H9 (cell line): Measurements from ENCODE around the gene GLIS2. TPM values are rescaled to one million over a fixed set of nuclear protein-coding genes. Genes with fewer than 3 reads are reported as not detected.

Source experiments
- DNase-seq: peaks from one replicate; pipeline ENCODE4 v3.0.0-alpha.2; 2017
- H2AFZ ChIP-seq: one replicate; pipeline ENCODE4 v1.6.1; 2013; ENCODE audit warnings: mild to moderate bottlenecking, low read length, control low read depth, moderate library complexity
- H2AK5ac ChIP-seq: 2 replicates; pipeline ENCODE4 v1.6.1; 2013; ENCODE audit warnings: low read length, control low read depth, mixed read lengths; ENCODE audit not compliant: insufficient read length
- H2BK120ac ChIP-seq: one replicate; pipeline ENCODE4 v1.6.1; 2013; ENCODE audit warnings: low read depth, mild to moderate bottlenecking, low read length, control low read depth, inconsistent platforms; ENCODE audit not compliant: poor library complexity, severe bottlenecking
- H2BK12ac ChIP-seq: 2 replicates; pipeline ENCODE4 v1.6.1; 2013; ENCODE audit warnings: low read length, control low read depth, mixed read lengths, low read depth; ENCODE audit not compliant: insufficient read length
- H2BK15ac ChIP-seq: 2 replicates; pipeline ENCODE4 v1.6.1; 2013; ENCODE audit warnings: low read depth, low read length, control low read depth
- H2BK20ac ChIP-seq: one replicate; pipeline ENCODE4 v1.6.1; 2013; ENCODE audit warnings: low read depth, mild to moderate bottlenecking, low read length, control low read depth, inconsistent platforms; ENCODE audit not compliant: poor library complexity, severe bottlenecking
- H2BK5ac ChIP-seq: 2 replicates; pipeline ENCODE4 v1.6.1; 2013; ENCODE audit warnings: low read length, control low read depth, mixed read lengths; ENCODE audit not compliant: insufficient read length
- H3K14ac ChIP-seq: 2 replicates; pipeline ENCODE4 v1.6.1; 2013; ENCODE audit warnings: low read length, control low read depth; ENCODE audit not compliant: insufficient read depth
- H3K18ac ChIP-seq: 2 replicates; pipeline ENCODE4 v1.6.1; 2013; ENCODE audit warnings: low read depth, mild to moderate bottlenecking, mixed read lengths, low read length, control low read depth; ENCODE audit not compliant: insufficient read length
- H3K23ac ChIP-seq: 2 replicates; pipeline ENCODE4 v1.6.1; 2013; ENCODE audit warnings: low read length, control low read depth, mixed read lengths, low read depth; ENCODE audit not compliant: insufficient read length
- H3K23me2 ChIP-seq: 2 replicates; pipeline ENCODE4 v1.6.1; 2013; ENCODE audit warnings: low read depth, mild to moderate bottlenecking, mixed read lengths, low read length, control low read depth; ENCODE audit not compliant: insufficient read length, poor library complexity, severe bottlenecking
- H3K27ac ChIP-seq: 2 replicates; pipeline ENCODE4 v1.5.1; 2013; ENCODE audit warnings: low read length, control low read depth, mixed read lengths, low read depth; ENCODE audit not compliant: insufficient read length
- H3K27me3 ChIP-seq: 2 replicates; pipeline ENCODE4 v1.6.1; 2013; ENCODE audit warnings: low read length, control low read depth, inconsistent platforms; ENCODE audit not compliant: insufficient read depth
- H3K4ac ChIP-seq: 2 replicates; pipeline ENCODE4 v1.6.1; 2013; ENCODE audit warnings: low read depth, mild to moderate bottlenecking, control low read depth, inconsistent platforms, low read length, moderate library complexity
- H3K4me1 ChIP-seq: 2 replicates; pipeline ENCODE4 v1.6.1; 2013; ENCODE audit warnings: low read length, control low read depth, inconsistent platforms; ENCODE audit not compliant: insufficient read depth
- H3K4me2 ChIP-seq: 2 replicates; pipeline ENCODE4 v1.6.1; 2013; ENCODE audit warnings: low read length, control low read depth, mixed read lengths; ENCODE audit not compliant: insufficient read length, insufficient read depth
- H3K56ac ChIP-seq: 2 replicates; pipeline ENCODE4 v1.6.1; 2013; ENCODE audit warnings: low read depth, mild to moderate bottlenecking, mixed read lengths, low read length, control low read depth; ENCODE audit not compliant: insufficient read length
- H3K79me1 ChIP-seq: 2 replicates; pipeline ENCODE4 v1.6.1; 2013; ENCODE audit warnings: low read depth, mild to moderate bottlenecking, moderate library complexity, low read length, control low read depth, inconsistent platforms; ENCODE audit not compliant: insufficient read depth, poor library complexity, severe bottlenecking
- H3K79me2 ChIP-seq: 2 replicates; pipeline ENCODE4 v1.6.1; 2013; ENCODE audit warnings: low read length, control low read depth, inconsistent platforms; ENCODE audit not compliant: insufficient read depth
- H3K9ac ChIP-seq: 2 replicates; pipeline ENCODE4 v1.6.1; 2013; ENCODE audit warnings: low read length, control low read depth, mixed read lengths; ENCODE audit not compliant: insufficient read length; ENCODE audit errors: extremely low read depth
- H3K9me3 ChIP-seq: one replicate; pipeline ENCODE4 v1.6.1; 2013; ENCODE audit warnings: low read depth, low read length, inconsistent platforms; ENCODE audit not compliant: control insufficient read depth
- H3T11ph ChIP-seq: one replicate; pipeline ENCODE4 v1.6.1; 2013; ENCODE audit warnings: mild to moderate bottlenecking, low read length, control low read depth, inconsistent platforms
- H4K20me1 ChIP-seq: one replicate; pipeline ENCODE4 v1.6.1; 2013; ENCODE audit not compliant: control insufficient read depth, insufficient read length, insufficient read depth
- H4K5ac ChIP-seq: 2 replicates; pipeline ENCODE4 v1.6.1; 2013; ENCODE audit warnings: low read depth, mild to moderate bottlenecking, mixed read lengths, low read length, control low read depth; ENCODE audit not compliant: insufficient read length
- H4K8ac ChIP-seq: replicated peaks from 2 replicates; pipeline ENCODE4 v1.6.1; 2013; ENCODE audit warnings: low read length, control low read depth, mixed read lengths, low read depth; ENCODE audit not compliant: insufficient read length
- H4K91ac ChIP-seq: 2 replicates; pipeline ENCODE4 v1.6.1; 2013; ENCODE audit warnings: low read depth, mild to moderate bottlenecking, moderate library complexity, mixed read lengths, low read length, control low read depth; ENCODE audit not compliant: insufficient read length
- H3K27ac Mint-ChIP-seq, 3 experiments: 2 replicates in 2 of 3; 3 replicates in 1 of 3; pipeline ENCODE4 v1.8.0; 2020 to 2021; ENCODE audit warnings: mixed read lengths in 3 of 3, mild to moderate bottlenecking in 1 of 3, moderate library complexity in 1 of 3
- H3K27me3 Mint-ChIP-seq: 2 replicates; pipeline ENCODE4 v1.8.0; 2021; ENCODE audit warnings: low read depth, mild to moderate bottlenecking, moderate library complexity, mixed read lengths
- H3K36me3 Mint-ChIP-seq, 3 experiments: 2 replicates in 2 of 3; 3 replicates in 1 of 3; pipeline ENCODE4 v1.8.0; 2020 to 2021; ENCODE audit warnings: low read depth in 3 of 3, mixed read lengths in 3 of 3; ENCODE audit not compliant: insufficient read depth in 1 of 3
- H3K4me1 Mint-ChIP-seq, 2 experiments: 2 replicates each; pipeline ENCODE4 v1.8.0; 2020; ENCODE audit warnings: mixed read lengths in 2 of 2
- H3K4me3 Mint-ChIP-seq, 2 experiments: 2 replicates in 1 of 2; 3 replicates in 1 of 2; pipeline ENCODE4 v1.8.0; 2020 to 2021; ENCODE audit warnings: mild to moderate bottlenecking in 2 of 2, mixed read lengths in 2 of 2, moderate library complexity in 1 of 2
- H3K9me3 Mint-ChIP-seq, 2 experiments: 2 replicates in 1 of 2; 3 replicates in 1 of 2; pipeline ENCODE4 v1.8.0; 2020; ENCODE audit warnings: mild to moderate bottlenecking in 2 of 2, mixed read lengths in 2 of 2, moderate library complexity in 1 of 2
- CTCF ChIP-seq: fragments of 200-600 bp; sonication (generic); conservative IDR thresholded peaks from 3 replicates; pipeline ENCODE4 v1.8.0; 2021; ENCODE audit warnings: antibody characterized with exemption, mild to moderate bottlenecking
- WGBS: extraction: QIAGEN DNeasy Blood & Tissue Kit; methylation state at CpG from one replicate; pipeline ENCODE4 v1.1.7; 2013; ENCODE audit warnings: missing lambda C conversion rate, low lambda C conversion rate, mixed read lengths; ENCODE audit not compliant: insufficient read length; ENCODE audit errors: extremely low coverage; 5-methylcytosine and 5-hydroxymethylcytosine counted together
- total RNA-seq: library from RNA; stranded (reverse); gene quantifications from 2 replicates; pipeline ENCODE4 v1.2.1, GENCODE V29; 2021

GLIS2 gene
- total RNA-seq, 1 experiment from 2014 or later, result 14.3 TPM

GRCh38 chr16:4341250-4341649 is 25.4 kb downstream of the GLIS2 start:
- H3K9me3 ChIP-seq, result no peaks in the 10 kb centered on the region
- H3K27ac Mint-ChIP-seq, result no peak overlapping the region; a peak in 1 of 7 replicates
- H3T11ph ChIP-seq, result no peak overlapping the region
- WGBS, result no CpG with 5 or more reads among the region's 13 CpGs
- no peak overlapping the region for H3K4me3 Mint-ChIP-seq
- no peak overlapping the region for H3K4me2 ChIP-seq
- no peak overlapping the region for H4K8ac ChIP-seq
- H3K23me2 ChIP-seq, result no peaks in the 10 kb centered on the region
- H2BK15ac ChIP-seq, result no peak overlapping the region
- H2AFZ ChIP-seq, result no peak overlapping the region
- DNase-seq, result no peak
- H2BK12ac ChIP-seq, result no peak overlapping the region
- no peaks in the 10 kb centered on the region for H3K79me2 ChIP-seq
- H3K79me1 ChIP-seq, result no peaks in the 10 kb centered on the region
- H2BK5ac ChIP-seq, result no peak overlapping the region
- no peak overlapping the region for H4K91ac ChIP-seq
- no peak overlapping the region for H3K18ac ChIP-seq
- H3K36me3 Mint-ChIP-seq, result peaks cover 23 to 40% (median 26%) of the 10 kb centered on the region in 3 experiments
- no peaks in the 10 kb centered on the region for H3K4me1 Mint-ChIP-seq
- no peak overlapping the region for H3K56ac ChIP-seq
- H3K9me3 Mint-ChIP-seq, result peaks cover 16 to 18% of the 10 kb centered on the region in 2 experiments
- H3K4ac ChIP-seq, result no peak overlapping the region
- no peak for TF ChIP-seq CTCF
- H3K27me3 Mint-ChIP-seq, result peaks cover 4% of the 10 kb centered on the region
- H3K14ac ChIP-seq, result no peak overlapping the region
- no peaks in the 10 kb centered on the region for H3K27me3 ChIP-seq
- no peak overlapping the region for H3K27ac ChIP-seq
- H3K4me1 ChIP-seq, result no peaks in the 10 kb centered on the region
- H2BK20ac ChIP-seq, result no peak overlapping the region
- no peak overlapping the region for H3K9ac ChIP-seq
- H3K23ac ChIP-seq, result no peak overlapping the region
- H4K5ac ChIP-seq, result no peak overlapping the region
- H4K20me1 ChIP-seq, result no peaks in the 10 kb centered on the region
- no peak overlapping the region for H2BK120ac ChIP-seq
- no peak overlapping the region for H2AK5ac ChIP-seq
